ENCODE results near the gene ANP32B. TPM values are rescaled to one million over a fixed set of nuclear protein-coding genes. Genes with fewer than 3 reads are reported as not detected.

Gene ANP32B
- total and polyA plus RNA-seq, 7 donors: 31.4 to 217 (median 66.7) TPM

- no peaks in the 10 kb centered on the region for H3K9me3 ChIP-seq
- intact Hi-C loops (cut with DNase I): no loop called here
- H3K4me1 ChIP-seq: no peaks in the 10 kb centered on the region
- TF ChIP-seq CTCF (IDR thresholded peaks at IDR 0.05) (no peak), POLR2A (IDR thresholded peaks at IDR 0.05) (no peak), POLR2AphosphoS5 (IDR thresholded peaks at IDR 0.05) (no peak), EP300 (IDR thresholded peaks at IDR 0.05) (no peak)
- H3K27me3 ChIP-seq: no peaks in the 10 kb centered on the region
- H3K4me3 ChIP-seq: no peak overlapping the region
- 96 to 97% methylated on average over 8 of the region's 8 CpGs for WGBS, 2 donors
- H3K27ac ChIP-seq: no peak overlapping the region
- H3K36me3 ChIP-seq: peaks cover 9 to 43% (median 16%) of the 10 kb centered on the region in 4 donors
- no peak for DNase-seq
These were observed 37.5 kb downstream of the ANP32B start for GRCh38 chr9:98020476-98021145.

- intact Hi-C loops (cut with DNase I): no loop called here
- H3K27me3 ChIP-seq: no peaks in the 10 kb centered on the region
- H3K36me3 ChIP-seq: peaks cover under 1 to 34% (median 12%) of the 10 kb centered on the region in 4 donors
- WGBS, 2 donors: 88 to 89% methylated on average over 8 of the region's 8 CpGs
- no peak overlapping the region for H3K4me3 ChIP-seq
- TF ChIP-seq CTCF (IDR thresholded peaks at IDR 0.05) (no peak), EP300 (IDR thresholded peaks at IDR 0.05) (no peak), POLR2AphosphoS5 (IDR thresholded peaks at IDR 0.05) (no peak), POLR2A (IDR thresholded peaks at IDR 0.05) (no peak)
- no peaks in the 10 kb centered on the region for H3K4me1 ChIP-seq
- no peak for DNase-seq
- H3K9me3 ChIP-seq: no peaks in the 10 kb centered on the region
- H3K27ac ChIP-seq: no peak overlapping the region
These were observed 38.3 kb downstream of the ANP32B start for GRCh38 chr9:98021306-98022040.

- Histone ChIP-seq H3K9me3 (no peaks in the 10 kb centered on the region), H3K4me3 (no peak overlapping the region), H3K36me3 (peaks cover 0 to 25% (median 10%) of the 10 kb centered on the region in 4 donors), H3K27ac (no peak overlapping the region), H3K27me3 (no peaks in the 10 kb centered on the region), H3K4me1 (no peaks in the 10 kb centered on the region)
- 88 to 90% methylated on average over 8 of the region's 8 CpGs for WGBS, 2 donors
- intact Hi-C loops (cut with DNase I): no loop called here
- no peak for DNase-seq
- TF ChIP-seq CTCF (IDR thresholded peaks at IDR 0.05) (no peak), POLR2A (IDR thresholded peaks at IDR 0.05) (no peak), EP300 (IDR thresholded peaks at IDR 0.05) (no peak), POLR2AphosphoS5 (IDR thresholded peaks at IDR 0.05) (no peak)
These were observed 39.3 kb downstream of the ANP32B start for GRCh38 chr9:98022447-98022846.

GRCh38 chr9:98024702-98025101, 41.6 kb downstream of the ANP32B start:
- WGBS, 2 donors: 97 to 100% methylated on average over 1 of the region's 1 CpG
- H3K4me3 ChIP-seq: no peak overlapping the region
- intact Hi-C loops (cut with DNase I): no loop called here

More at GRCh38 chr9:98024702-98025101, 41.6 kb downstream of the ANP32B start:
- peaks cover 0 to 2% (median under 1%) of the 10 kb centered on the region in 4 donors for H3K36me3 ChIP-seq
- no peak for DNase-seq
- H3K27me3 ChIP-seq: no peaks in the 10 kb centered on the region
- TF ChIP-seq CTCF (IDR thresholded peaks at IDR 0.05): no peak
- TF ChIP-seq EP300 (IDR thresholded peaks at IDR 0.05): no peak
- TF ChIP-seq POLR2A (IDR thresholded peaks at IDR 0.05): no peak
- no peak for TF ChIP-seq POLR2AphosphoS5 (IDR thresholded peaks at IDR 0.05)
- H3K27ac ChIP-seq: no peak overlapping the region
- H3K9me3 ChIP-seq: no peaks in the 10 kb centered on the region
- no peaks in the 10 kb centered on the region for H3K4me1 ChIP-seq

Data from sigmoid colon (tissue), 7 donors.